ENCODE data around the gene GNAQ. TPM values are rescaled to one million over a fixed set of nuclear protein-coding genes. Genes with fewer than 3 reads are reported as not detected.
A peak's percentile ranks its signal among the peaks of the same experiment; 100 is the strongest.
"Not testable (repeated sequence)": the region's sequence is repeated elsewhere in the genome, so short reads cannot be mapped to it uniquely, and the experiment has no call there.

The GNAQ gene
- total and polyA plus RNA-seq, 9 donors, result 22.0 to 72.2 (median 53.1) TPM

GRCh38 chr9:77708064-77708815 is 323.4 kb downstream of the GNAQ start:
- Histone ChIP-seq H3K36me3 (no peaks in the 10 kb centered on the region), H3K27me3 (no peaks in the 10 kb centered on the region), H3K9me3 (no peaks in the 10 kb centered on the region), H3K4me3 (no peak overlapping the region), H3K4me1 (ENCODE audit: insufficient read depth) (peaks cover 4% of the 10 kb centered on the region), H3K27ac (no peak overlapping the region)
- 48 to 75% (median 59%) methylated on average over 1 of the region's 1 CpG for WGBS, 3 donors
- no peak for TF ChIP-seq POLR2A (IDR thresholded peaks at IDR 0.05)
- no peak for TF ChIP-seq CTCF (IDR thresholded peaks at IDR 0.05)
- no peak for TF ChIP-seq EP300 (IDR thresholded peaks at IDR 0.05)
- intact Hi-C loops (cut with DNase I), result no loop called here
- no peak for DNase-seq

- intact Hi-C loops (cut with DNase I), result no loop called here
- 51 to 58% (median 58%) methylated on average over 6 of the region's 6 CpGs for WGBS, 3 donors
- no peak overlapping the region for H3K27ac ChIP-seq
- no peaks in the 10 kb centered on the region for H3K36me3 ChIP-seq
- H3K4me1 ChIP-seq (ENCODE audit: insufficient read depth), result peaks cover under 1% of the 10 kb centered on the region
- no peaks in the 10 kb centered on the region for H3K9me3 ChIP-seq
- DNase-seq, result peak; percentile 56 to 87 (median 72)
- TF ChIP-seq CTCF (IDR thresholded peaks at IDR 0.05), result no peak
- no peak for TF ChIP-seq EP300 (IDR thresholded peaks at IDR 0.05)
- TF ChIP-seq POLR2A (IDR thresholded peaks at IDR 0.05), result no peak
- H3K27me3 ChIP-seq, result no peaks in the 10 kb centered on the region
- no peak overlapping the region for H3K4me3 ChIP-seq
These were observed 324.1 kb downstream of the GNAQ start for GRCh38 chr9:77707383-77708063.

GRCh38 chr9:77705636-77706035 is 326.0 kb downstream of the GNAQ start:
- Histone ChIP-seq H3K4me3 (no peak overlapping the region), H3K9me3 (no peaks in the 10 kb centered on the region), H3K36me3 (no peaks in the 10 kb centered on the region), H3K27me3 (no peaks in the 10 kb centered on the region), H3K4me1 (ENCODE audit: insufficient read depth) (no peaks in the 10 kb centered on the region), H3K27ac (no peak overlapping the region)
- no peak for DNase-seq
- TF ChIP-seq EP300 (IDR thresholded peaks at IDR 0.05), result no peak
- intact Hi-C loops (cut with DNase I), result no loop called here

- H3K27ac ChIP-seq; H3K4me1 ChIP-seq (ENCODE audit: insufficient read depth); intact Hi-C loops (cut with DNase I); H3K36me3 ChIP-seq; H3K27me3 ChIP-seq; H3K4me3 ChIP-seq; H3K9me3 ChIP-seq; DNase-seq: not testable (repeated sequence)
- WGBS, 3 donors, result 95 to 96% (median 95%) methylated on average over 27 to 52 of the region's 52 CpGs
These were observed 328.9 kb downstream of the GNAQ start for GRCh38 chr9:77702521-77703390.

GRCh38 chr9:77697238-77697984 is 334.2 kb downstream of the GNAQ start:
- Histone ChIP-seq H3K4me1 (ENCODE audit: insufficient read depth) (no peaks in the 10 kb centered on the region), H3K9me3 (no peaks in the 10 kb centered on the region), H3K27ac (no peak overlapping the region), H3K36me3 (no peaks in the 10 kb centered on the region), H3K27me3 (no peaks in the 10 kb centered on the region), H3K4me3 (no peak overlapping the region)
- no peak for DNase-seq
- intact Hi-C loops (cut with DNase I), result no loop called here
- 100% methylated on average over 1 of the region's 1 CpG for WGBS, 3 donors
- TF ChIP-seq EP300 (IDR thresholded peaks at IDR 0.05), result no peak
- TF ChIP-seq CTCF (IDR thresholded peaks at IDR 0.05), result no peak
- TF ChIP-seq POLR2A (IDR thresholded peaks at IDR 0.05), result no peak

- DNase-seq; H3K4me1 ChIP-seq (ENCODE audit: insufficient read depth); H3K36me3 ChIP-seq; intact Hi-C loops (cut with DNase I); H3K27ac ChIP-seq; H3K4me3 ChIP-seq; H3K9me3 ChIP-seq; H3K27me3 ChIP-seq: not testable (repeated sequence)
- 95 to 100% (median 98%) methylated on average over 3 of the region's 3 CpGs for WGBS, 3 donors
These were observed 340.9 kb downstream of the GNAQ start for GRCh38 chr9:77690723-77691122.

- WGBS, 3 donors, result 80 to 86% (median 83%) methylated on average over 3 of the region's 3 CpGs
- H3K4me1 ChIP-seq (ENCODE audit: insufficient read depth); intact Hi-C loops (cut with DNase I); H3K4me3 ChIP-seq; H3K36me3 ChIP-seq; H3K27ac ChIP-seq; DNase-seq; H3K9me3 ChIP-seq; H3K27me3 ChIP-seq: not testable (repeated sequence)
These were observed 341.5 kb downstream of the GNAQ start for GRCh38 chr9:77690119-77690518.
